Loucy (cell line): Measurements from ENCODE around the gene PLPPR4.
"Not testable (repeated sequence)": the region's sequence is repeated elsewhere in the genome, so short reads cannot be mapped to it uniquely, and the experiment has no call there.

Experiments
- H2AFZ ChIP-seq: fragments of 200-600 bp; sonication (generic); 2 replicates; pipeline ENCODE4 v1.6.0; 2016; ENCODE audit warnings: antibody characterized with exemption, mild to moderate bottlenecking, low read length, moderate library complexity
- H3F3A ChIP-seq: fragments of 200-600 bp; 2 replicates; pipeline ENCODE4 v1.6.0; 2016; ENCODE audit warnings: antibody characterized with exemption, low read depth, mild to moderate bottlenecking
- H3K27me3 ChIP-seq: fragments of 200-600 bp; sonication (generic); 2 replicates; pipeline ENCODE4 v1.6.1; 2014; ENCODE audit warnings: low read length, mild to moderate bottlenecking; ENCODE audit not compliant: insufficient read depth, poor library complexity, severe bottlenecking
- H3K36me3 ChIP-seq: fragments of 200-600 bp; sonication (generic); 2 replicates; pipeline ENCODE4 v1.6.1; 2016; ENCODE audit warnings: low read length; ENCODE audit not compliant: insufficient read depth
- H3K4me1 ChIP-seq: fragments of 200-600 bp; sonication (generic); 2 replicates; pipeline ENCODE4 v1.5.1; 2014; ENCODE audit warnings: low read length, mild to moderate bottlenecking; ENCODE audit not compliant: insufficient read depth, poor library complexity, severe bottlenecking
- H3K4me2 ChIP-seq: fragments of 200-600 bp; sonication (generic); 2 replicates; pipeline ENCODE4 v1.6.0; 2014; ENCODE audit warnings: antibody characterized with exemption, low read length, low read depth, mild to moderate bottlenecking; ENCODE audit not compliant: poor library complexity, severe bottlenecking
- H3K4me3 ChIP-seq: fragments of 200-600 bp; sonication (generic); 2 replicates; pipeline ENCODE4 v1.5.1; 2014; ENCODE audit warnings: low read length, mild to moderate bottlenecking, mixed read lengths; ENCODE audit not compliant: poor library complexity, severe bottlenecking
- H3K79me2 ChIP-seq: fragments of 200-600 bp; sonication (generic); 2 replicates; pipeline ENCODE4 v1.6.1; 2014; ENCODE audit warnings: low read length; ENCODE audit not compliant: insufficient read depth
- H3K9ac ChIP-seq: fragments of 200-600 bp; sonication (generic); 2 replicates; pipeline ENCODE4 v1.6.0; 2014; ENCODE audit warnings: mild to moderate bottlenecking, low read depth, low read length, moderate library complexity; ENCODE audit not compliant: poor library complexity, severe bottlenecking
- H3K9me2 ChIP-seq: fragments of 200-600 bp; sonication (generic); replicated peaks from 2 replicates; pipeline ENCODE4 v1.6.1; 2016; ENCODE audit warnings: low read depth, low read length, mixed read lengths
- H3K9me3 ChIP-seq: fragments of 200-600 bp; sonication (generic); 2 replicates; pipeline ENCODE4 v1.6.1; 2014; ENCODE audit warnings: mild to moderate bottlenecking, antibody characterized with exemption, low read length, low read depth; ENCODE audit not compliant: insufficient read depth
- H4K20me1 ChIP-seq: fragments of 200-600 bp; sonication (generic); 2 replicates; pipeline ENCODE4 v1.6.0; 2014; ENCODE audit warnings: antibody characterized with exemption, low read length, mild to moderate bottlenecking; ENCODE audit not compliant: insufficient read depth, poor library complexity, severe bottlenecking
- EZH2phosphoT487 ChIP-seq: fragments of 200-600 bp; IDR thresholded peaks from 2 replicates; pipeline ENCODE4 v1.6.1; 2018; ENCODE audit warnings: antibody characterized with exemption, mild to moderate bottlenecking, moderate library complexity, borderline replicate concordance
- TF ChIP-seq, protein P1 (sequence below): fragments of 200-600 bp; sonication (generic); conservative IDR thresholded peaks from 2 replicates; pipeline ENCODE4 v1.5.1; 2014; ENCODE audit warnings: mild to moderate bottlenecking, antibody characterized with exemption, low read length

PLPPR4 gene

DNA sequence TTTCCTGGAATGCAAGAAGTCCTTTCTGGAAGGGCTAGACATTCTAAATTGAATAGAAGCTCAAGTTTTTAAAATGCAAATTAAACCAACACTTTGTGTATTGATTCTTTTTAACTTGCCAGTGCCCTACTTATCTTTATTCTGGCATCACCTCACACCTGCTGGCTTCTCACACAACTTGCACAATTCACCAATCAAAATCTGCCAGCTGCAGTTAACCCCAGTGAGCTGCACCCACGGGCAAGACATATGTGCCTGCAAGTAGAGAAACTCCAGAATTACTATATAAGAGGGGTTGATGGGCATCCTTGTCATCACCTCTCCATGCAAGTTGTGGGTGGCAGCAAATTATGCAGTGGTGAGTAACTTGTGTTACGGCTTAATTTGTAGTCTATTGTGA is 11.7 kb upstream of the PLPPR4 start:
- H3F3A ChIP-seq: no peaks in the 10 kb centered on the region
- no peaks in the 10 kb centered on the region for H3K9me2 ChIP-seq
- H4K20me1 ChIP-seq: no peaks in the 10 kb centered on the region
- H3K9ac ChIP-seq: no peak overlapping the region
- no peaks in the 10 kb centered on the region for H3K9me3 ChIP-seq
- H3K4me2 ChIP-seq: no peak overlapping the region
- H3K4me3 ChIP-seq: no peak overlapping the region
- H3K36me3 ChIP-seq: no peaks in the 10 kb centered on the region
- H2AFZ ChIP-seq: no peak overlapping the region
- TF ChIP-seq, protein P1, sequence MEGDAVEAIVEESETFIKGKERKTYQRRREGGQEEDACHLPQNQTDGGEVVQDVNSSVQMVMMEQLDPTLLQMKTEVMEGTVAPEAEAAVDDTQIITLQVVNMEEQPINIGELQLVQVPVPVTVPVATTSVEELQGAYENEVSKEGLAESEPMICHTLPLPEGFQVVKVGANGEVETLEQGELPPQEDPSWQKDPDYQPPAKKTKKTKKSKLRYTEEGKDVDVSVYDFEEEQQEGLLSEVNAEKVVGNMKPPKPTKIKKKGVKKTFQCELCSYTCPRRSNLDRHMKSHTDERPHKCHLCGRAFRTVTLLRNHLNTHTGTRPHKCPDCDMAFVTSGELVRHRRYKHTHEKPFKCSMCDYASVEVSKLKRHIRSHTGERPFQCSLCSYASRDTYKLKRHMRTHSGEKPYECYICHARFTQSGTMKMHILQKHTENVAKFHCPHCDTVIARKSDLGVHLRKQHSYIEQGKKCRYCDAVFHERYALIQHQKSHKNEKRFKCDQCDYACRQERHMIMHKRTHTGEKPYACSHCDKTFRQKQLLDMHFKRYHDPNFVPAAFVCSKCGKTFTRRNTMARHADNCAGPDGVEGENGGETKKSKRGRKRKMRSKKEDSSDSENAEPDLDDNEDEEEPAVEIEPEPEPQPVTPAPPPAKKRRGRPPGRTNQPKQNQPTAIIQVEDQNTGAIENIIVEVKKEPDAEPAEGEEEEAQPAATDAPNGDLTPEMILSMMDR: no peak
- TF ChIP-seq EZH2phosphoT487: no peak
- no peaks in the 10 kb centered on the region for H3K27me3 ChIP-seq
- no peaks in the 10 kb centered on the region for H3K4me1 ChIP-seq
- no peaks in the 10 kb centered on the region for H3K79me2 ChIP-seq

DNA sequence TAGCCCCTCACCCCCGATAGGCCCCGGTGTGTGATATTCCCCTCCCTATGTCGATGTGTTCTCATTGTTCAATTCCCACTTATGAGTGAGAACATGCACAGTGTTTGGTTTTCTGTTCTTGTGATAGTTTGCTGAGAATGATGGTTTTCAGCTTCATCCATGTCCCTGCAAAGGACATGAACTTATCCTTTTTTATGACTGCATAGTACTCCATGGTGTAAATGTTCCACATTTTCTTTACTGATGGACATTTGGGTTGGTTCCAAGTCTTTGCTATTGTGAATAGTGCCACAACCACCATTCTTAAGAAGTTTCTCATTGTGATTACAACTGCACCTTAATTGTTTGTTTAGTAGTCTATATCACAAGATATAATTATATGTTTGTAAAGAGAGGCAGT is 3.9 kb upstream of the PLPPR4 start:
- H3K4me1 ChIP-seq, H3K9ac ChIP-seq: not testable (repeated sequence)

DNA sequence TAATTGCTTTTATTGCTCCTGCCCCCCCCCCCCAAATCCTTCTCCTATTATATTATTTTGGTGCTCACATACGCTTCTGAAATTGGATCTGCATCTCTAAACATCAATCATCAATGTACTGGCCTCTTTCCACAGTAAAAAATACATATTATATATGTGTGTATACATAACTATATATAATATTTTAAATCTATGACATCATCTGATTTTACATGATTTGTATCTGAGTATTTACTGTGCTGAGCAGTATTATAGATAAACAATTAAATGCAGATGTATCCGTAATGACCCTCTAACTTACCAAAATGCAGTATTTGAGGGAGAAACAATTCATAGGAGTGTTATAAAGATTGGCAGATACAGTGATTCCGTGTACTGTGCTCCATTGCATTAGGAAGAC is 832 bp downstream of the PLPPR4 start:
- TF ChIP-seq, protein P1: no peak
- no peak for TF ChIP-seq EZH2phosphoT487
- H3K27me3 ChIP-seq: no peaks in the 10 kb centered on the region
- H3K79me2 ChIP-seq: no peaks in the 10 kb centered on the region
- H3K4me3 ChIP-seq: no peak overlapping the region
- H3K9ac ChIP-seq: no peak overlapping the region
- no peaks in the 10 kb centered on the region for H3F3A ChIP-seq
- H3K4me2 ChIP-seq: no peak overlapping the region
- no peaks in the 10 kb centered on the region for H3K9me2 ChIP-seq
- H3K4me1 ChIP-seq: no peaks in the 10 kb centered on the region
- H4K20me1 ChIP-seq: no peaks in the 10 kb centered on the region
- no peaks in the 10 kb centered on the region for H3K9me3 ChIP-seq
- no peaks in the 10 kb centered on the region for H3K36me3 ChIP-seq
- no peak overlapping the region for H2AFZ ChIP-seq

More for the DNA sequence above, 3.9 kb upstream of the PLPPR4 start:
- H4K20me1 ChIP-seq, H2AFZ ChIP-seq, H3K9me2 ChIP-seq, H3K27me3 ChIP-seq, H3K4me2 ChIP-seq, H3K79me2 ChIP-seq, H3K9me3 ChIP-seq, H3K36me3 ChIP-seq, H3K4me3 ChIP-seq, H3F3A ChIP-seq: not testable (repeated sequence)

DNA sequence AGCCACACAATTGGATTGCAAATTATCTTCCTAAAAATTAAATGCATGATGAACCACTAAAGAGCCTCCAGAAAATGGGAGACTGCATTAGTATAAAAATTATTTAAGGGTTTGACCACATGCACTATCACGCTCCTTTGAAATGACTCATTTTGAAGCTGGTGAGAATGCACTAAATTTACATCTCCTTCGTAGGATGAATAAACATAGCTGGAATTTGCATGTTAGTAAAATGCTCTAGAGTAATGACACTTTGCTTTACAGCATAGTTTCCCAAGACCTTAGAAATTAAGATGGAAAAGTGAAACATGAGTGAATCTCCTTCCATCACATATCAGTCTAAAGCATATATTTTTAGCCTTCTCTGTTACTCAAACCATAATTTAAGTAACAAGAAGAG is 2.4 kb downstream of the PLPPR4 start:
- Histone ChIP-seq H3F3A (no peaks in the 10 kb centered on the region), H3K4me2 (no peak overlapping the region), H3K4me1 (no peaks in the 10 kb centered on the region), H2AFZ (no peak overlapping the region), H3K9me2 (no peaks in the 10 kb centered on the region), H3K36me3 (no peaks in the 10 kb centered on the region), H3K4me3 (no peak overlapping the region), H3K79me2 (no peaks in the 10 kb centered on the region), H3K9ac (no peak overlapping the region), H3K9me3 (no peaks in the 10 kb centered on the region), H4K20me1 (no peaks in the 10 kb centered on the region), H3K27me3 (no peaks in the 10 kb centered on the region)
- TF ChIP-seq EZH2phosphoT487: no peak
- TF ChIP-seq, protein P1: no peak
